IPS DF 4.7 (cell line): Measurements from ENCODE around the gene POLR3G.

Source experiments
- DNase-seq: peaks from one replicate; pipeline ENCODE4 v3.0.0-alpha.2; 2013; ENCODE audit warnings: low spot score; ENCODE audit errors: extremely low read depth

POLR3G gene, protein sequence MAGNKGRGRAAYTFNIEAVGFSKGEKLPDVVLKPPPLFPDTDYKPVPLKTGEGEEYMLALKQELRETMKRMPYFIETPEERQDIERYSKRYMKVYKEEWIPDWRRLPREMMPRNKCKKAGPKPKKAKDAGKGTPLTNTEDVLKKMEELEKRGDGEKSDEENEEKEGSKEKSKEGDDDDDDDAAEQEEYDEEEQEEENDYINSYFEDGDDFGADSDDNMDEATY

DNA sequence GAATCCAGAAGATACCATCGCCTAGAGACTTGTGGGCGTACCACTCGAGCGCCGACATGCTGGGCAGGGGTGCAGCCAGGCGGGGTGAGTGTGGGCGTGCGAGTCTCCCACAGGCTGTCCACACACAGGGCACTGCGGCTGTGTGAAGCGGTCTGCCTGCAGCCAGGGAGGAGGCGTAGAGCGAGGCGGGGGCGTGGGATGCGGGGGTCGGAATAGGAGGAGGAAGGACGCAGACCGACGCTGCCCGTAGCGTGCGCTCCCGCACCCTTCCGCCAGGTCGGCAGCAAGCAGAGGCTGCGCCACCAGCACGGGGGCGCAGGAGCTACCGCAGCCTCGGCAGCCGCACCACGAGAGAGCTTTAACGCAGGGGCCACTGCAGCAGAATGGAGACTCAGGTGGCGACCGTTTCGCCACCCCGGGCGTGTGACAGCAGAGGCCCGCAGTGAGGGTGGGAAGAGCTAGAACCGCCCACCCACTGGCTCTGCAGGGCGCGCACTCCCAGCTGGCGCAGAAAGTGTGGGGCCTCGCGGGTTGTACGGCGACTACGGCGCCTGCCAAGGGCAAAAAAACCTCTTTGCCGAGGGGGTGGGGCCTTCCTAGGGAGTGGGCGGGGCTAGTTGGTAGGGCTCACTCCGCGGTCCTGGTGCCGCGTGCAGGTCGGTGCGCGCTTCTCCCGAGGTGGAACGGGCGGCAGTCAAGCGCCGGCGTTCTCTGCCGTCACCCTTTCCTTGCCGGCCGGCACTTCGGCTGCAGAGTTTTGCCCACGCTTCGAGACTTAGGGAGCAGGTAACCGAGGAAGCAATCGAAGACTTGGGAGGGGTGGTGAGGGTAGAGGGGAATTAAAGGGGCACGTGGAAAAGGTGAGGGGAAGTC is at the start of gene POLR3G, which contains the start of gene MBLAC2:
Gene POLR3G (plus strand): TSS at position 630 of the 873 bp plus-strand sequence. CDS start 10,704 bp downstream, outside the sequence.
Gene MBLAC2 (minus strand): TSS at position 537 of the 873 bp plus-strand sequence. CDS start 479 bp downstream, at position 58.
- no peak for DNase-seq

DNA sequence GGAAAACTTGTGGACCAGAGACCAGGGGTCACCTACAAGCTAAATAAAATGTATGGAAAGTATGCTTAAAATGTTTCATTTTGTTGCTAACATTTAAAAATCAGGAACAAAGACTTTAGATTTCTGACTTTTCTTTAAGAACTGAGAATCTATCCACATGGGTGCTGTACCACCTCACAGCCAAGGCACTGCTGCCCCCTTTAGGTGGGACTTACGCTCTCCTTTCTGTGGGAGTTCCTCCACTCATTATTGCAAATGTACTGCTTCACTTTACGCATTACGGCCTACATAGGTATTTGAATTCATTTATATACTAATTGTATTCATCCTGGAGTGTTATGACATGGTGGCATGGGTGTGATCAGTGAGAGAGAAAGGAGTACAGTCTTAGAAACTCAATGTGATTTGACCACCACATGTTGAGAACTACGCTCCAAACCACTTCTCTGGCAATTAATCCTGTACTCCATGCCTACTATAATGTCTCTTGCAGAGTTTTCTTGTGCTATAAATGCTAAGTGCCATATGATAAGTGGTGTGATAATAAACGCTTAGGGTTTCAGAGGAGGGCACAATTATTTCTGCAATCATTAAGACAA is 40.4 kb upstream of the POLR3G start:
- peak; percentile 33 for DNase-seq

DNA sequence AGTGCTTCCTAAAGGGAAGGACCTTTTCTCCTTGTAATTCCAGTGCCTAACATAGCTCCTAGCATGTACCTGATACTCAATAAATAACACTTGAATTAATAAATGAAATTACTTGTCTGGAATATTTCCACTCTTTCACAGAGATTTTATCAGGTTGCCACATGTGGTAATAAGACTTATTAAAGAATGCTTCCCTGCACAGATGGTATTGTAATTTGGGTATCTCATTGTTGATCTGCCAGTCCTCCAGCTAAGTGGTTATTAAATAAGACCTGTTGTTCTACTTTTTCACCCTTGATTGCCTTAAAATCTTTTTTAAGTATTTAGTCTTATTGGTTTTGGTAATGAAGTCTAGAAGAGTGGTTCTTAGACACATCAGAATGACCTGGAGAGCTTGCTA is 37.0 kb upstream of the POLR3G start:
- no peak for DNase-seq

DNA sequence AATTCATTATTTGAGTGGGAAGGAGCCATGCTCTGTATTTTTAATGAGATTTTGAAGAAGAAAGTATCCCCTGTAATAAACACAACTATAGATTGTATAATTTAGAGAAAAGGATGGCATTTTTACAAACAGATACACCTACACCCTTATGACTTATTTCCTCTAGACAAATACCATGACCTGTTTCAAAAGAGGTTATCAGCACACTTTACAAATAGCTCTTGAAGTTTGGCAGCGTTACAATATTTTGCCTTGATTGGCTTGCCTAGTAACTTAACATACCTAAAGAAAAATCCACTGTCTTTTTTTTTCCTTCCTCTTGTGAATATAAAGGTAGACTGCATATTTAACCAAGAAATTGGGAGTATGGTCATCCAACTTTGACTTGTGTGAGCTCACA is 36.6 kb upstream of the POLR3G start:
- DNase-seq: no peak

DNA sequence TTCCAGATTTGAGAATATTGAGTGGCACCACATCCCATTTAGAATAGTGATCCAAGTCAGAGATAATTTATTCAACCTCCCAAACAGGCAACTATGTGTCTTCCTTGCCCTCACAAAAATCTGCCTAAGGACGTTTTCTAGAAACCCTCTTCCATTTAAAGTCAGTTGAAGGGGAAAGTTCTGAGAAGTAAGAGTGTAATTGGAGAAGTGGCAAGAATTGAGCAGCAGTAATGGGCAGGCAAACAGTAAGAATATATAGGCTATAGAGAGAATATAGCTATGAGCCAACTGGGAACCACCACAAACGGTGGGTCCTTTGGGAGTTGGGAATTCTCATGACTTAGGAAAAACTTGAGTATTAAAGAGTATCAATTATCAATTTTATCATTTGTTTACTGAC is 34.0 kb upstream of the POLR3G start:
- no peak for DNase-seq

DNA sequence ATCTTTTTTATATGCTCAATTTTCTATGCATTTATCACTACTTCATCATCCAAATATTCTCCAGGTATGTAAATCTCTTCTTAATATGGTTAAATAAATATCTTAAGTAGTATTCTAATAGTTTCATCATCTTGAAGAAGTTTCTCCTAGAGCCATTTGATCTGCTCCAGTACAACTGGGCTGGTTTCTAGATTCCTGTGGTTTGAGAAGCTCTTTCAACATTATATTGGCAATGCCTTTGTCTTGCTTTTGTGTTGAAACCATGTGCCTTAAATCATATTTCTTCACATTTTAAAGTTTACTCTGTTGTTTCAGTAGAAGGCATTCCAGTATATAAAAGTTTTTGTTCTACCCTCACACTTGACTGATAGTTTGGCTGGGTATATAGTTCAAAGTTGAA is 27.7 kb upstream of the POLR3G start:
- DNase-seq: no peak

DNA sequence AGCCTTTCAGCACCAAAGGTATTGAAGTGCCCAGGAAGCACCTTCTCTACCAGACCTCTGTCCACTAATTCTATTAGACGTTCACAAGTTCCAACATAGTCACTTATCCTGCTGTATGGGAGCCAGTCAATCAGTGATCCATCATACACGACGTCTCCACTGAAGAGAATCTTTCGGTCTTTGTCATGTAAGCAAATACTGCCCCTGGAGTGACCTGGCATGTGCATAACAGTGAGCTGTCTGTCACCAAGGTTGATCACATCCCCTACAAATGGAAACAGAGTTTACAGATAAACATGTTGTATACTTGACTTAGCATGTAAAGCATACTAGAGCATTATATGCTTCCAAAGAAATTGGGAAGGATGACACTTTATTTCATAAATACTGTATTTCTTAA is 13.4 kb upstream of the POLR3G start:
- DNase-seq: no peak

DNA sequence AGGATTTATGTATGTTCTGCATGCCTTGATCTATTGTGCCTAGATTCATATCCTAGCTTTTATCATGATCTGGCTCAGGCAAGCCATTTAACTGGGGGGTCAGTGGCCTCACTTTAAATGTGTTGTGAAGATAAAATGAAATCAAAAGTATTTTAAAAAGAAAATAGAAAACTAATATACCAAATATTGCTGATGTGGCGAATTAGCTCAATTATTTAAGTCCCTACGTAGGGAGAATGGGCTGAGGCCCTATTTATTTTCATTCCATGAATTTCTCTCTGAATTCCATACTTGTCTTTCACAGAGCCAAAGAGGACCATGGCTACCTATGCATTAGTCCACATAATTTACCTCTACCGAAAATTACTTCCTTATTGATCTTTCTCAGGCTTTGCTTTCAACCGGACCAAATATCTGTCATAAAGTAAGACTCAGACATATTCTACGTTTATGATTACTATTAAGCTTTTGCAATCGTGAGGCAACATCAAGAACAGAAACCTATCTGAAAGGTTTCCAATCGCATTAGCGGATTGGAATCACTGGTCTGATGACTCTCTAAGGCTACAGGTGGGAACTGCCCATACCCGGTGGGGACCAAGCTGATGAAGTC is 1.8 kb upstream of the POLR3G start:
- DNase-seq: no peak

DNA sequence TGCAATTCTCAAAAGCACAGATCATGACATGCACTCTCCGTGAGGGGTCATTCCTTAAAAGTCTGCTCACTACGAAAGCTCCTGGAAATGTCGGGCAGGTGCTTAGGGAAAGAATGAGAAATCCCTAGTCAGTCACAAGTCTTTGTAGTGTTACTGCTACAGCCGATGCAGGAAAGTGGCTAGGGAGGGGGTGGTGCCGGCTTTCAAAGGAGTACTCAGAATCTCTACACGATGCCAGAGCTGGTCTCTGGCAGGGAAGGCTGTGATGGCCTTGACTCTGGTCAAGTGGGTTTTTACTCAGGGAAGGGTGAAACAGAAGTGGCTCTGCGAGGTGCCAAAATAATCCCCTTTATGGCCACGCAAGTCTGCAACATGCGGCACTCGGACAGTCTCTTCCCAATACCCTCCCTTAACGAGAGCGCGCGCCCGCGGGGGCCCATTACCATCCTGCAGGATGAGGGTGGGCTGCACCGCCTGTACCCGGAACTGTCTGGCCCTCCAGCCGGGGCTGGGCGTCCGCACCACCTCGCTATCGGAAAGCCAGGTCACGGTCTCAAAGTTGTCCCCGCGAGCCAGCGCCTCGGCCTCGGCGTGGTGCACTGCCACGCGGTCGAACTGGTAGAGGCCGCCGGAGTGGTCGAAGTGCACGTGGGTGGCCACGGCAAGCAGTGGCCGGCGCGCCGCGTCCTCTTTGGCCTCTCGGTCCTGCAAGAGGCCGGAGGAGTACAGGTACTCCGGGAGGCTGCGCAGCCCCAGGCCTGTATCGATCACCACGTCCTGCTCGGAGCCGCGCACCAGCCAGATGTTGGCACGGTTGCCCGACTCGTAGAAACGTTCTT is 1.0 kb upstream of the POLR3G start:
- DNase-seq: no peak

DNA sequence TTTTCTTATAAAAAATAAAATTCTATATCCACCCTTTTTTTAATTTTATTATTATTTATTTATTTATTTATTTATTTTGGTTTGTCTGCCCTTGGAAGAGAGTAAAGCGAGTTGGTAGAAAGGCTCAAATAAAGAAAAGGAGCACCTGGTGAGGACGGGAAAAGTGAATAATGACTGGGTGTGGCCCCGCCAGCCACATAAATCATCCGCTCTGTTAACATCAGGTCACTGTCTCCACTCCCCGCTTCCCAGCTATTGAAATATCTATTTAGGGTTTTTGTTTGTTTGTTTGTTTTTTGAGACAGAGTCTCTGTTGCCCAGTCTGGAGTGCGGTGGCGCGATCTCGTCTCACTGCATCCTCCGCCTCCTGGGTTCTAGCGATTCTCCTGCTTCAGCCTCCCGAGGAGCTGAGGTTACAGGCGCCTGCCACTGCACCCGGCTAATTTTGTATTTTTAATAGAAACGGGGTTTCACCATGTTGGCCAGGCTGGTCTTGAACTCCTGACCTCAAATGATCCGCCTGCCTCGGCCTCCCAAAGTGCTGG is 844 bp downstream of the POLR3G start:
- no peak for DNase-seq

DNA sequence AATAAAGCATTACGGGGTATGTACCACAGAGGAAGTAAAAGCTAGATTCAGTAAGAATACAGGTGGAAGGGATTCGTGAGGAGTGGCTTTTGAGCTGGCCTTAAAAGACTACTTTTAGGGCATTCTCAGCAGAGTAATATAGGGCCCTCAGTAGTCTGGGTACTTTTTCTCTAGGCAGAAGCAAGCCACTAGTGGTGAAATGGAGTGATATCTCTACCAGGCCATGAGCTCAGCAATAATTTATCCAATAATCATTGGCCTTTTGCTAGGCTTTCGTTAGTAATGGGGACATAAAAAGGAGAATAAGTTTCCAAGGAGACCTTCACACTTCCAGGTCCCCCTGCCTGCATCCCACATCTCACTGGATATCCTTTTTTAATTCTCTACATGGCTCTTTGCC is 1.7 kb downstream of the POLR3G start:
- no peak for DNase-seq

DNA sequence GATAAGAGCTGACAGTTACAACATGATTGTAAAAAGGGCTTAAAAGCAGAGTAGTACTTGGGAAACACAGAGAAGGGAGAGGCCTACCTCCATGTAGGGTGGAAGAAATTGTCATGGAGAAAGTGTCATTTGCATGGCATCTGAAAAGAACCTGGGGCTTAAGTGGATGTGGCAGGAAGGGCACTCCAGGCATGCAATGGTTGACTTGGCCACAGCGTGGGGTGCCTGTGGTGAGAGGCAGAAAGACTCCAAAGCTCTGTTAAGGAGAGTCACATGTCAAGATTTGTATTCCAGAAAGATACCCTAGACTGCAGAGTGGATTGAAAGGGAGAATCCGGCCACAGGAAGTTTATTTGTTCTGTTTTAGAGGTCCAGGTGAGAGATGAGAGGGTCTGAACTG is 2.4 kb downstream of the POLR3G start:
- DNase-seq: peak; percentile 87

DNA sequence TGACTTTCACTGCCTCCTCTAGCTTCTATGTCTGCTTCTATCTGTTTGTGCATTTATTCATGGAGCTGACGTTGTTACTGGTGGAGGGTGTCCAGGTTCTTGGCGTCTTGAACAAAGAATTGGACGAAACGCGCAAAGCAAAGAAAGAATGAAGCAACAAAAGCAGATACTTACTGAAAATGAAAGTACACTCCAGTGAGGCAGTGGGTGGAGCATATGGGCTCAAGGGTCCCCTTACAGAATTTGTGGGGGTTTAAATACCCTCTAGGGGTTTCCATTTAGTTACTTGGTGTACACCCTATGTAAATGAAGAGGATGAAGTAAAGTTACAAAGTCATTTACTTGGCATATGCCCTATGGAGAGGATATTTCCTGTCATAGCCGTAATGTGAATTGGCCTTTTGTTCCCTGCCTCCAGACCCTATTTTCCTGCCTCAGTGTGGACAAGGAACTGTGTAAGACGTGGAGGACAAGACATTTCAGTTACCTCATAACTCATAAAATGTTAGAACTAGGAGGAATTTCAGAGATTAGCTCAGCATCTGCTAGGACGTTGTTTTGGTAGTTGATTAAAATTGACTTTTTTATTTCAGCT is 3.1 kb downstream of the POLR3G start:
- no peak for DNase-seq

DNA sequence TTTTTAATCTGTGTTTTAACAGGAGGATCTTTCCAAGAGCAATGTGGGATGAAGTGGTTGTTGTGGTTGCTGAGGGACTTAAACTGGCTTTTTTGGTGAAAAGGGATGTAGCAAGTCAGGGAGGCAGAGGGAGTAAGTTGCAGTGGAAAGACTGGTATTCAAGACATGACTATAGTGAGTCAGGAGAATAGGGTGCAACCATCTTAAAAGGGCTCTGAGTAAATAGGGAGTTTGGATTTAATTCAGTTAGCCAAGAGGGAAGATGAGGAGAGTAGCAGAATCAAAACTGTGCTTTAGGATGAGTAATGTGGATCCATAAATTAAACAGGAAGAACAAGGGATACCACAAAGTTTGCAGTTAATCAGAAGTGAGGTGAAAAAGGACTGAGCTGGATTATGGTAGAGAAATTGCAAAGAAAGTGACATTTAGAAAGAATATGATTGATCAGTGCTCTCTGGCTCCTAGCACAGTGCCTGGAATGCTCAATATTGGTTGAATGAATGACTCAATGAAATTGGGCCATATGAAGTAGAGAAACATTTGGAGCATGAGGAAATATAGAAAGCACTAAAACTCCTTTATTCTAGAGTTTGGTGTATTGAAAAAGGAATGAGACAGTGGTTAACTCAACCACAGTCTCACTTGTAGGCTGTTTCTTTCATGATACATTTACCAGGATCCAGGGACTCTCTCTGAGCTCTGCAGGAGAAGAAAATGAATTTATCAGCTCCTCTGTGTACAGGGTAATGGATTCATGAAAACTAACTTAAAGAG is 5.1 kb downstream of the POLR3G start:
- DNase-seq: no peak

DNA sequence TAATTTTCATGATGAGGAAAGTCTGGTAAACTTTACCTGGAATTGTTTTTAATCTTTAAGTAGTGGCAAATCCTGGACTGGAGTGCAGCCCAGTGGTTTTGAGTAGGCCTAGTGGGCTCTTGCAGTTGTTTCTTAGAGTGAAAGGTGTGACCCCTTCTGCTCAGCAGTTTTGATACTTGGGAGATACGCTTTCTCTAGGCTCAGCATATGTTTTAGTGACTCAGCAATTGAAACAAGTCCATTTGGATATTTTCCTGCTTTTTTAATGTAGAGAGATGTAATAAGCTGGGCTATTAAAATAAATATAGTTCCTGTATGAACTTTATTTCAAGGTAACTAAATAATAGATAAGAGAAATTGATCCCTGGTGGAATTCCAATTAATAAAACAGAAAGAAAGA is 6.0 kb downstream of the POLR3G start:
- no peak for DNase-seq

DNA sequence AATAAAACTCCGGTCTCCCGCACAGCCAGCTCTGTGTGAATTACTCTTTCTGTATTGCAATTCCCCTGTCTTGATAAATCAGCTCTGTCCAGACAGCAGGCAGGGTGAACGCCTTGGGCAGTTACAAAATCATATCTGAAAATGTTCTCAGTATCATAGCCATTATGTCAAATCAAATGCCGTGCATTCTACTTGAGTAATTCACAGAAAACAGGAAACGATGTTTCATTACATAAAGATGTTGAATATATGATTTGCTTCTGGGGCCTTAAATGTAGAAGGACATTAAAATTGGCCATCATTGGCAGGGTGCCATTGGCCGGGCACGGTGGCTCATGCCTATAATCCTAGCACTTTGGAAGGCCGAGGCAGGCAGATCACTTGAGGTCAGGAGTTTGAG is 8.5 kb downstream of the POLR3G start:
- no peak for DNase-seq

DNA sequence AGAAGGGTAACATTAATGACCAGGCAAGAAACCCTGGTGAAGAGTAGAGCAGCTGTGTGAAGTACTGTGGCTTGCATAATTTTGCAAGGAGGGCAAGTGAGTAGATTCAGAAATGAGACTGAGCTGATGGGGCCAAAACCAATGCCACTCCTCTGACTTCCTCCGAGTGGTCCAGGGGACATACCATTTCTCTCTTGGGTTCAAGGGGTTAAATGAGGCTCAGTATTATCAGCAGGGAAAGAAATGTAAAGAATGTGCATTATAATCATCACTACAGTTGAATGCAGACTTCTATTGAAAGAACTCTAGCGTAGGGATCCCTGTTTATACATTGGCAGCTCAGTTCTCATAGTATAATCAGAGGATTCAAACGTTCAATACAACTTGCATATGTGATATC is 9.9 kb downstream of the POLR3G start:
- no peak for DNase-seq

DNA sequence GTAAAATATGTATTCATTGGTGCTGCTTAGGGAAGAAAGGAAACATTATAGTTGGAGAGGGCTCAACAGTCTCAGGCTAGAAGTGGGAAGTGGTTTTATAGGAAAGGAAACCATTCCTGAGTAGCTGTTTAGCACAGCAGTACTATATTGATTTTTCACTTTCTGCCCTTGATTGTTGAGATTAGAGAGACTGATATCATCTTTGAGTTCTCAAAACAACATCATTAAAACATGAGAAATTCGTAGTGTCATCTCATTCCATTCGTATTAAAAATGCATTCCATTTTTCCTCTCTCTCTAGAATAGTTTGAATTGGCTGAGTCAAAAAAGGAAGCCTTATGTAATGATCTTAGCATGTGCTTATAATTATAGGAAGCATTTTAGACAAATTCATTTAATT is 14.1 kb downstream of the POLR3G start:
- no peak for DNase-seq

DNA sequence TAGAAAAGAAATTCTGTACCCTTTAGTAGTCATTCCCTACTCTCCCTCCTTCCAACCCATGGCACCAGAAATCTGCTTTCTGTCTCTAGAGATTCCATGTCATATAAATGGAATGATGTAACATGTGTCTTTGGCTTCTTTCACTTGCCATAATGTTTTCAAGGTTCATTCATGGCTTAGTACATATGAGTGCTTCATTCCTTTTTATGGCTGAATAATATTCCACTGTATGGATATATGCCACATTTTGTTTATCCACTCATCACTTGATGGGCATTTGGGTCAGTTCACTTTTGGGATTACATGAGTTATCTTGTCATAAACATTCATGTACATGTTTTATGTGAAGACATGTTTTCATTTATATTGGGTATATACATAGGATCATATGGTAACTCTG is 19.4 kb downstream of the POLR3G start:
- DNase-seq: no peak

DNA sequence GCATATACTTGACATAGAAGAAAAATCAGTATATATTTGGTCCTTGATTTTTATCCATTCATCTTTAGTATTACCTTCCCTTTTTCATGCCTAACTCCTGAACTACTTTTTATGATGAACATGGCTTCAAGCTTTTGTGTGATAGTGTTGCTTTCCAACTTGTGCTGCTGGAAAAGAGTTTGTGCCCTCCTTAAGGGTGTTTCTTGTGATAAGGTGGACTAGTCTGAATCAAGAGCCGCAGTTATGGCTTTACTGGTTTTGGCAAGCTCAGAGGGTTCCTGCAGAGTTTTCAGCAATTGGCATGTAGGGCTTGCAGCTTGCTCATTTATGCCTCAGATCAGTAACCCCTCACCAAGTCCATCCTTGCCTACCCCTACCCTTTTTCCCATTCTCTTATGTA is 20.5 kb downstream of the POLR3G start:
- no peak for DNase-seq
